Stomach (tissue), 9 donors: ENCODE measurements around the gene CHRM4. TPM values are rescaled to one million over a fixed set of nuclear protein-coding genes. Genes with fewer than 3 reads are reported as not detected.

Source experiments
- DNase-seq, 2 donors: peaks; one replicate each; pipeline versions ENCODE4 v3.0.0 to v3.0.0-alpha.2; 2013 to 2019
- H3K27ac ChIP-seq, 5 donors: fragments of 200-600 bp in 4 of 5; sonication (generic) in 4 of 5; one replicate each; pipeline ENCODE4 v1.5.1; 2013 to 2019; ENCODE audit warnings: mild to moderate bottlenecking in 1 of 5, moderate library complexity in 1 of 5
- H3K27me3 ChIP-seq, 3 donors: fragments of 200-600 bp; sonication (generic); one replicate each; pipeline ENCODE4 v1.5.1; 2017 to 2019; ENCODE audit warnings: mixed run types in 1 of 3
- H3K36me3 ChIP-seq, 4 donors: fragments of 200-600 bp; sonication (generic); 1 replicate in 3 of 4; 2 replicates in 1 of 4; pipeline ENCODE4 v1.5.1; 2016 to 2019
- H3K4me1 ChIP-seq, 4 donors: fragments of 200-600 bp; sonication (generic); one replicate each; pipeline ENCODE4 v1.5.1; 2016 to 2019
- H3K4me3 ChIP-seq, 4 donors: fragments of 200-600 bp; sonication (generic) in 3 of 4; one replicate each; pipeline ENCODE4 v1.5.1; 2016 to 2019; ENCODE audit warnings: mild to moderate bottlenecking in 1 of 4
- H3K9me3 ChIP-seq, 4 donors: fragments of 200-600 bp; sonication (generic); one replicate each; pipeline ENCODE4 v1.5.1; 2016 to 2019
- EP300 ChIP-seq: sonication (generic); formaldehyde crosslinking; IDR thresholded peaks from one replicate; pipeline ENCODE4 v1.6.1; 2017; ENCODE audit warnings: antibody characterized with exemption
- POLR2A ChIP-seq, 4 donors: fragments of 450-650 bp; IDR thresholded peaks; one replicate each; pipeline ENCODE4 v1.6.1; 2016; ENCODE audit warnings: antibody characterized with exemption in 4 of 4, control low read depth in 2 of 4, mild to moderate bottlenecking in 1 of 4, moderate library complexity in 1 of 4
- POLR2AphosphoS5 ChIP-seq, 3 donors: sonication (generic); formaldehyde crosslinking; IDR thresholded peaks; one replicate each; pipeline ENCODE4 v1.6.1; 2016; ENCODE audit warnings: antibody characterized with exemption in 3 of 3
- whole genome bisulfite sequencing, 5 donors: extraction: QIAGEN DNeasy Blood & Tissue Kit in 3 of 5; methylation state at CpG; one replicate each; pipeline versions ENCODE4 v1.1.5 to v1.1.7; 2013 to 2018; 5-methylcytosine and 5-hydroxymethylcytosine counted together
- intact Hi-C: fragments of 100-400 bp; cut with DNase I; formaldehyde crosslinking; loops from one replicate; pipeline ENCODE4 v1.15.1; 2023; ENCODE audit warnings: low total_unique reads
- polyA plus RNA-seq, 3 donors: library from polyadenylated mRNA; stranded (reverse); fragments of 200-250 nt; gene quantifications; one replicate each; pipeline ENCODE4 v1.2.3, GENCODE V29; 2013
- total RNA-seq, 5 donors: library from RNA; depleted of rRNA; stranded (reverse); fragments of >200 nt; gene quantifications; one replicate each; pipeline versions ENCODE4 v1.1.0 to v1.2.3, GENCODE V29; 2014 to 2016
- TF ChIP-seq, protein P1 (sequence below), 7 experiments: fragments of 450-650 bp in 4 of 7; fragments of 200-600 bp in 3 of 7; sonication (generic) in 3 of 7; IDR thresholded peaks; one replicate each; pipeline ENCODE4 v1.5.1; 2016 to 2019; ENCODE audit warnings: antibody characterized with exemption in 7 of 7, control low read depth in 2 of 7, mild to moderate bottlenecking in 1 of 7
- donor health status: healthy with polysubstance abuse.
- donor health status: Bipolar disorder and iron deficiency.
- donor health status: healthy.

Gene CHRM4
- total and polyA plus RNA-seq, 8 donors = 0.37 to 2.8 TPM; not detected in 6

DNA sequence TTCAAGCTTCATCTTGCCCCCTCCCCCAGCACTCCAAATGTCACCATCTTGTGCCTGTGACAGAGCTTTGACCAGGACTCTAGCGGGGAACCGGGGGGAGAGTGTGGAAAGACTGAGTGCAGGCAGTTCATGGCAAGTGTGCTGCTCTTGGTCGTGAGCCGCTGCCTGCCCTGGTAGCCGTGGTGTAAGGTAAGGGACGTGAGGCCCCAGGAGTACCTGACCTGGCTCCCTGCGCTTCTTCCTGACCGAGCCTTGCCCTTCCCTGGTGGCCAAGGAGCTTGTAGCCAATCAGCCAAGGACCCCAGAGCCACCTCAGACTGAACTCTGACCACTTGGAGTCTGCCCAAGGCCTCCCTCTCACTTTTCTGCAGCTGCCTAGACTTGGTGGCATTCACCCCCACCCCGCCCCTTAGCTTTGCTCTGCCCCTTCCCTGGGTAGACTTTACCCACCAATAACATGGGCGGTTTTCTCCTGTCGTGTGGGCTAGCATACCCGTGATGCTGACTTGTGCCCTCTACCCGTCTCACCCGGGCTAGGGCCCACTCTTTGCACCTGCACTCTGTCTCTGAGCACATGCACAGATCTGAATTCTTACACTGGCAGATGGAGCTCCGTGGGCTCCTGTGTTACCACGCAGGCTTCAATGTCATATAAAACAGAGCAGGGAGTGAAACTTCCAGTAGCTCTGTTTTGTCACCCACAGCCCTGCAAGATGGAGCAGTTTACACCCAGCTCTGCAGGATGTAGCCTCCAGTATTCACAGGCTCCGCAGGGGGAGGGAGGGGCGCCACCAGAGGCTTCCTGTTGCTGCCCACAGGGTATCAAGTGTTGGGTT, 42.8 kb downstream of the CHRM4 start:
- no peaks in the 10 kb centered on the region for H3K9me3 ChIP-seq
- no peaks in the 10 kb centered on the region for H3K27me3 ChIP-seq
- WGBS, 5 donors = 21 to 43% (median 32%) methylated on average over 12 to 18 of the region's 18 CpGs
- H3K27ac ChIP-seq = peak overlapping the region; percentile 74 to 90 (median 84)
- DNase-seq = no peak
- H3K36me3 ChIP-seq = peaks cover 0 to 9% (median 0%) of the 10 kb centered on the region in 4 donors
- peaks cover 39 to 74% (median 70%) of the 10 kb centered on the region in 4 donors for H3K4me1 ChIP-seq
- H3K4me3 ChIP-seq = peak overlapping the region; percentile 69 to 93 (median 82)
- intact Hi-C loops = no loop called here
- TF ChIP-seq EP300 = no peak
- TF ChIP-seq POLR2AphosphoS5 (IDR thresholded peaks at IDR 0.05) = no peak
- TF ChIP-seq, protein P1, sequence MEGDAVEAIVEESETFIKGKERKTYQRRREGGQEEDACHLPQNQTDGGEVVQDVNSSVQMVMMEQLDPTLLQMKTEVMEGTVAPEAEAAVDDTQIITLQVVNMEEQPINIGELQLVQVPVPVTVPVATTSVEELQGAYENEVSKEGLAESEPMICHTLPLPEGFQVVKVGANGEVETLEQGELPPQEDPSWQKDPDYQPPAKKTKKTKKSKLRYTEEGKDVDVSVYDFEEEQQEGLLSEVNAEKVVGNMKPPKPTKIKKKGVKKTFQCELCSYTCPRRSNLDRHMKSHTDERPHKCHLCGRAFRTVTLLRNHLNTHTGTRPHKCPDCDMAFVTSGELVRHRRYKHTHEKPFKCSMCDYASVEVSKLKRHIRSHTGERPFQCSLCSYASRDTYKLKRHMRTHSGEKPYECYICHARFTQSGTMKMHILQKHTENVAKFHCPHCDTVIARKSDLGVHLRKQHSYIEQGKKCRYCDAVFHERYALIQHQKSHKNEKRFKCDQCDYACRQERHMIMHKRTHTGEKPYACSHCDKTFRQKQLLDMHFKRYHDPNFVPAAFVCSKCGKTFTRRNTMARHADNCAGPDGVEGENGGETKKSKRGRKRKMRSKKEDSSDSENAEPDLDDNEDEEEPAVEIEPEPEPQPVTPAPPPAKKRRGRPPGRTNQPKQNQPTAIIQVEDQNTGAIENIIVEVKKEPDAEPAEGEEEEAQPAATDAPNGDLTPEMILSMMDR (IDR thresholded peaks at IDR 0.05) = no peak
- no peak for TF ChIP-seq POLR2A (IDR thresholded peaks at IDR 0.05)

DNA sequence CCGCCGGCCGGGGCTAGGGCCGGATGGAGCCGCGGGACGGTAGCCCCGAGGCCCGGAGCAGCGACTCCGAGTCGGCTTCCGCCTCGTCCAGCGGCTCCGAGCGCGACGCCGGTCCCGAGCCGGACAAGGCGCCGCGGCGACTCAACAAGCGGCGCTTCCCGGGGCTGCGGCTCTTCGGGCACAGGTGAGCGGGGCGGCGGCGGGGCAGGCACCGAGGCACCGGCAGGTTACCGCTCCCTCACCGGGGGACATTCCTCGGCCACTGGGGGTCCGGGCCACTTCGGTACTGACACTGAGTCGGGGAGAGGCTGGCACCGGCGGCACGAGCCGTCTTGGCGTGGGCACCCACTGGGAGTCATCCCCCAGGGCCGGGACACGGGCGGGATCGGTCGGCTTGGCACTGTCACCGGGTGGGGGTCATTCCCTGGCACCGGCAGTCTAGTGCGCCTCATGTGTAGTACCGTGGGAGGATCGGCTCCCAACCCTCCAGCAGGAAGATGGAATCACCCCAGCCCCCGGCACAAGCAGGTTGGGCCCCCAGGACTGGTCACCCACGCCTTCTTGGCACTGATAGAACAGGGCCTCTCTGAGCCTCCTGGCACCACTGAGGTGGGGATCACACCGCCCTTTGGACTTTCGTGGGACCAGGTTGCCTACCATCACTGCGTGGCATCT, 43.8 kb downstream of the CHRM4 start:
- H3K27me3 ChIP-seq = no peaks in the 10 kb centered on the region
- TF ChIP-seq, protein P1 (IDR thresholded peaks at IDR 0.05) = no peak
- TF ChIP-seq EP300 = no peak
- TF ChIP-seq POLR2A (IDR thresholded peaks at IDR 0.05) = no peak
- TF ChIP-seq POLR2AphosphoS5 (IDR thresholded peaks at IDR 0.05) = no peak
- no peaks in the 10 kb centered on the region for H3K9me3 ChIP-seq
- 3 to 23% (median 4%) methylated on average over 19 to 63 of the region's 63 CpGs for WGBS, 5 donors
- peak overlapping the region; percentile 74 to 90 (median 84) for H3K27ac ChIP-seq
- H3K36me3 ChIP-seq = no peaks in the 10 kb centered on the region
- intact Hi-C loops = no loop called here
- no peak for DNase-seq
- H3K4me1 ChIP-seq = peaks cover 38 to 65% (median 60%) of the 10 kb centered on the region in 4 donors
- H3K4me3 ChIP-seq = peak overlapping the region; percentile 69 to 93 (median 82)

DNA sequence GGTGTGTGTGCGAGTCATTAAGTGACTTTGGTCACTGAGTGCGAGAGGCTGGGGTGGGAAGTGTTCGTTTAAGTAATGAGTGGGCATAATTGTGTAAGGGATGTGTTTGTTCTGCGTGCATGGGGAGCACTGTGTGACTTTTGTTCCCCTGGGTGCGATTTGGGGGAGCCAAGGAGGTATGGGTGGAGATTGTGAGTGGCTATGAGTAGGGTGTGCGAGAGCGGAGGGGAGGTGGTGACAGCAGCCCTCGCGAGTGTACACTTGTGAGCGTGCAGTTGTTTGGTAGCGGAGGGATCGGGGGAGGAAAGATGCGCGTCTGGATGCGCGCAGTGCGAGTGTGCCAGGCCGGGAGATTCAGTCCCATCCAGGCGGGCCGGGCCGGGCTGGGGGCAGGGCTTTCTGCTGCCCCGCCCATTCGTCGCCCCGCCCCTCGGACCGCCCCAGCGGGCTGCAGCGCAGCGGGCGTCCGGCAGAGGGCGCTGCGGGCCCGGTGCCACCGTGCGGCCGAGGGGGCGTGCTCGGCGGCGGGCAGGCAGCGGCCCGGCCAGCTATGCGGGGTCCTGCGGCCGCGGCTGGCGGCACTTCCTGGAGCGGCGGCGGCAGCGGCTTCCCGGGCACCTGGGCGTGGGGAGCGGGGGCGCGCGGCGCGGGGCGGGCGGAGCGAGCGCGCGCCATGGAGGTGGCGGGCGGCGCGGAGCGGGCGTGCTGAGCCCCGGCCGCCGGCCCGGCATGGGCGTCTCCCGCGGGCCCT, 44.5 kb downstream of the CHRM4 start, which contains the start of gene DGKZ:
Gene DGKZ (plus strand): TSS at position 578 of the 751 bp plus-strand sequence. CDS start 197 bp downstream, outside the sequence.
- Histone ChIP-seq H3K4me3 (peak within 1 kb of the TSS; percentile 69 to 93 (median 82)), H3K27me3 (no peaks in the 10 kb centered on the region), H3K36me3 (no peaks in the 10 kb centered on the region), H3K27ac (peak within 1 kb of the TSS; percentile 76 to 90 (median 84)), H3K9me3 (no peaks in the 10 kb centered on the region), H3K4me1 (peaks cover 31 to 63% (median 59%) of the 10 kb centered on the region in 4 donors)
- peak; percentile 92 to 96 for DNase-seq
- TF ChIP-seq, protein P1 (IDR thresholded peaks at IDR 0.05) = peak in 5 of 7 experiments; percentile 11 to 99 (median 63)
- no peak for TF ChIP-seq POLR2A (IDR thresholded peaks at IDR 0.05)
- TF ChIP-seq POLR2AphosphoS5 (IDR thresholded peaks at IDR 0.05) = peak in 2 of 3 donors; percentile 12 to 48
- TF ChIP-seq EP300 = no peak
- intact Hi-C loops = no loop called here
- WGBS, 5 donors = 8 to 16% (median 12%) methylated on average over 21 to 80 of the region's 80 CpGs
